GM21576 (cell line): ENCODE measurements around the gene SPATA6L.

Experiments used
- ATAC-seq: cut with Tn5 transposase; IDR thresholded peaks from one replicate; pipeline ENCODE4 v1.9.1; 2021; ENCODE audit warnings: mild to moderate bottlenecking, moderate library complexity; ENCODE audit not compliant: unreplicated experiment

SPATA6L gene

GRCh38 chr9:4666042-4666699 is at the start of gene SPATA6L:
SPATA6L (minus strand) TSS chr9:4666480; CDS start chr9:4666250, 230 bp downstream.
- peak; percentile 39 for ATAC-seq

- no peak for ATAC-seq
Observed at GRCh38 chr9:4714266-4715016, 48.2 kb upstream of the SPATA6L start.

GRCh38 chr9:4713849-4714248 is 47.6 kb upstream of the SPATA6L start:
- no peak for ATAC-seq

GRCh38 chr9:4709380-4709779 is 43.1 kb upstream of the SPATA6L start:
- no peak for ATAC-seq

- no peak for ATAC-seq
Observed at GRCh38 chr9:4706971-4707622, 40.8 kb upstream of the SPATA6L start.

GRCh38 chr9:4706021-4706420 is 39.7 kb upstream of the SPATA6L start:
- ATAC-seq = no peak

- no peak for ATAC-seq
Observed at GRCh38 chr9:4704129-4704528, 37.8 kb upstream of the SPATA6L start.

GRCh38 chr9:4701526-4701925 is 35.2 kb upstream of the SPATA6L start:
- no peak for ATAC-seq

- ATAC-seq = no peak
Observed at GRCh38 chr9:4700932-4701331, 34.7 kb upstream of the SPATA6L start.

GRCh38 chr9:4700091-4700490 is 33.8 kb upstream of the SPATA6L start:
- no peak for ATAC-seq

GRCh38 chr9:4691795-4692194 is 25.5 kb upstream of the SPATA6L start:
- ATAC-seq = no peak

GRCh38 chr9:4690144-4690543 is 23.9 kb upstream of the SPATA6L start:
- peak; percentile 40 for ATAC-seq

- peak; percentile 68 for ATAC-seq
Observed at GRCh38 chr9:4689687-4690104, 23.4 kb upstream of the SPATA6L start.

- ATAC-seq = no peak
Observed at GRCh38 chr9:4689021-4689420, 22.7 kb upstream of the SPATA6L start.

GRCh38 chr9:4686584-4686983 is 20.3 kb upstream of the SPATA6L start:
- ATAC-seq = no peak

GRCh38 chr9:4686112-4686511 is 19.8 kb upstream of the SPATA6L start:
- ATAC-seq = no peak

- no peak for ATAC-seq
Observed at GRCh38 chr9:4684820-4685219, 18.5 kb upstream of the SPATA6L start.

GRCh38 chr9:4680750-4681149 is 14.5 kb upstream of the SPATA6L start:
- ATAC-seq = no peak

GRCh38 chr9:4680173-4680525 is 13.9 kb upstream of the SPATA6L start:
- ATAC-seq = peak; percentile 0

GRCh38 chr9:4679268-4680172 is 13.2 kb upstream of the SPATA6L start, which contains the start of gene CDC37L1:
CDC37L1 (plus strand) TSS chr9:4679569; CDS start chr9:4679768, 199 bp downstream.
- ATAC-seq = peak; percentile 96
